ENCODE results near the gene PLA2G5.
"Not testable (repeated sequence)": the region's sequence is repeated elsewhere in the genome, so short reads cannot be mapped to it uniquely, and the experiment has no call there.

PLA2G5 gene

DNA sequence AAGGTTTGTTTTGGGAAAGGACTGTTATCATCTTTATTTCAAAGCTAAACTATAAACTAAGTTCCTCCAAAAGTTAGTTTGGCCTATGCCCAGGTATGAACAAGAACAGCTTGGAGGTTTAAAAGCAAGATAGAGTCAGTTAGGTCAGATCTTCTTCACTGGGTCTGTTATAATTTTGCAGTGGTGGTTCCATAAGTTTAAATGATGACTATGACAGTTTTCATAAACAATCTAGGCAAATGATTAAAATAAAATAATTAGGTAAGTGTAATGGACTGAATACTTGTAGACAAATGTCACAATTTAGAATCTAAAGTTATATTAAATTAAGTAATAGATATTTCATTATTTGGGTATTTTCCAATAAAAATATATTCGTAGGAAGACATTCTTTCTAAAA, 21.4 kb upstream of the PLA2G5 start:
- no peak for TF ChIP-seq EZH2 (IDR thresholded peaks at IDR 0.05; ENCODE audit: borderline replicate concordance, low read length)
- TF ChIP-seq, protein P1, sequence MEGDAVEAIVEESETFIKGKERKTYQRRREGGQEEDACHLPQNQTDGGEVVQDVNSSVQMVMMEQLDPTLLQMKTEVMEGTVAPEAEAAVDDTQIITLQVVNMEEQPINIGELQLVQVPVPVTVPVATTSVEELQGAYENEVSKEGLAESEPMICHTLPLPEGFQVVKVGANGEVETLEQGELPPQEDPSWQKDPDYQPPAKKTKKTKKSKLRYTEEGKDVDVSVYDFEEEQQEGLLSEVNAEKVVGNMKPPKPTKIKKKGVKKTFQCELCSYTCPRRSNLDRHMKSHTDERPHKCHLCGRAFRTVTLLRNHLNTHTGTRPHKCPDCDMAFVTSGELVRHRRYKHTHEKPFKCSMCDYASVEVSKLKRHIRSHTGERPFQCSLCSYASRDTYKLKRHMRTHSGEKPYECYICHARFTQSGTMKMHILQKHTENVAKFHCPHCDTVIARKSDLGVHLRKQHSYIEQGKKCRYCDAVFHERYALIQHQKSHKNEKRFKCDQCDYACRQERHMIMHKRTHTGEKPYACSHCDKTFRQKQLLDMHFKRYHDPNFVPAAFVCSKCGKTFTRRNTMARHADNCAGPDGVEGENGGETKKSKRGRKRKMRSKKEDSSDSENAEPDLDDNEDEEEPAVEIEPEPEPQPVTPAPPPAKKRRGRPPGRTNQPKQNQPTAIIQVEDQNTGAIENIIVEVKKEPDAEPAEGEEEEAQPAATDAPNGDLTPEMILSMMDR (IDR thresholded peaks at IDR 0.05; ENCODE audit: low read length), result no peak
- H3F3A ChIP-seq (ENCODE audit: insufficient read depth, low read length), result no peaks in the 10 kb centered on the region
- no peak overlapping the region for H3K4me3 ChIP-seq (ENCODE audit: low read depth, low read length, poor library complexity, severe bottlenecking)
- H4K20me1 ChIP-seq (ENCODE audit: insufficient read depth, low read length), result no peaks in the 10 kb centered on the region
- H3K79me2 ChIP-seq (ENCODE audit: insufficient read depth, low read length), result no peaks in the 10 kb centered on the region
- peaks cover 8% of the 10 kb centered on the region for H3K9me3 ChIP-seq (ENCODE audit: low read length)
- no peaks in the 10 kb centered on the region for H3K27me3 ChIP-seq (ENCODE audit: insufficient read depth, low read length)
- H3K4me1 ChIP-seq (ENCODE audit: insufficient read depth, low read length, severe bottlenecking), result no peaks in the 10 kb centered on the region
- H3K4me2 ChIP-seq (ENCODE audit: low read length), result no peak overlapping the region
- no peak overlapping the region for H2AFZ ChIP-seq (ENCODE audit: low read length)
- H3K9ac ChIP-seq (ENCODE audit: low read length), result no peak overlapping the region
- no peaks in the 10 kb centered on the region for H3K9me2 ChIP-seq (ENCODE audit: low read depth, low read length)
- H3K27ac ChIP-seq (ENCODE audit: low read depth, low read length, poor library complexity, severe bottlenecking), result no peak overlapping the region
- H3K36me3 ChIP-seq (ENCODE audit: insufficient read depth, low read length), result no peaks in the 10 kb centered on the region

GRCh38 chr1:20049056-20049798, 20.8 kb upstream of the PLA2G5 start:
- H3K9me2 ChIP-seq (ENCODE audit: low read depth, low read length); H4K20me1 ChIP-seq (ENCODE audit: insufficient read depth, low read length); H3K4me3 ChIP-seq (ENCODE audit: low read depth, low read length, poor library complexity, severe bottlenecking); H3F3A ChIP-seq (ENCODE audit: insufficient read depth, low read length); H3K4me2 ChIP-seq (ENCODE audit: low read length); H3K4me1 ChIP-seq (ENCODE audit: insufficient read depth, low read length, severe bottlenecking); H2AFZ ChIP-seq (ENCODE audit: low read length); H3K27me3 ChIP-seq (ENCODE audit: insufficient read depth, low read length); H3K27ac ChIP-seq (ENCODE audit: low read depth, low read length, poor library complexity, severe bottlenecking); H3K9ac ChIP-seq (ENCODE audit: low read length); H3K9me3 ChIP-seq (ENCODE audit: low read length); H3K36me3 ChIP-seq (ENCODE audit: insufficient read depth, low read length); H3K79me2 ChIP-seq (ENCODE audit: insufficient read depth, low read length): not testable (repeated sequence)

DNA sequence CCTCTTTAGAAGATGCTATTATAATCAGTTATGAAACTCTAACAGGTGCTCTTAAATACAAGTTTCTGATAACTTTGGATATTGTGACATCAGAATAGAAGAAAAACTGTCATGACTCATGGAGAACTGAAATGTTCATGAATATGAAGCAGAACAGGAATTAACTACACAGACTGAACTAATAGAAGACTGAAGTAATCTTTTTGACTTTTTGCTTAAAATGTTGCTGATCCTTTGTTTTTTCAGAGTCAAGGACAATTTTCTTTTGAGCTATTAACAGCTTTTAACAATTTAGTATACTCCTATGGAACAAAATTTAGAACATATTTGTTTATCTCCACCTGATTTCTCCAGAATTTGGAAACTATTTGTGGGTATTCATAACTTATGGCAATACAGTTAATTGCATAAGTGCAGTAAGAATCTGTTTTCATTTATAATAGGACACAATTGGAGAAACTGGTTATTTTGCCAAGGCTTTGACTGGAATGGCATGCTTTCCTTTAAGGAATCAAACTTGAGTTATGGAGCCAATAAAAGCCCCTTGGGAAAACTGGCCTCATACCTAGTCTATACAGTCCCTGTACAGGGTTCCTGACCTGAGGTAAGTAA, 18.7 kb upstream of the PLA2G5 start:
- Histone ChIP-seq H3K9ac (ENCODE audit: low read length) (no peak overlapping the region), H2AFZ (ENCODE audit: low read length) (no peak overlapping the region), H3K4me2 (ENCODE audit: low read length) (no peak overlapping the region), H3F3A (ENCODE audit: insufficient read depth, low read length) (no peaks in the 10 kb centered on the region), H3K27me3 (ENCODE audit: insufficient read depth, low read length) (no peaks in the 10 kb centered on the region), H3K27ac (ENCODE audit: low read depth, low read length, poor library complexity, severe bottlenecking) (no peak overlapping the region), H3K4me3 (ENCODE audit: low read depth, low read length, poor library complexity, severe bottlenecking) (no peak overlapping the region), H3K9me3 (ENCODE audit: low read length) (peaks cover 8% of the 10 kb centered on the region), H3K9me2 (ENCODE audit: low read depth, low read length) (no peaks in the 10 kb centered on the region), H4K20me1 (ENCODE audit: insufficient read depth, low read length) (no peaks in the 10 kb centered on the region), H3K4me1 (ENCODE audit: insufficient read depth, low read length, severe bottlenecking) (no peaks in the 10 kb centered on the region), H3K36me3 (ENCODE audit: insufficient read depth, low read length) (no peaks in the 10 kb centered on the region), H3K79me2 (ENCODE audit: insufficient read depth, low read length) (no peaks in the 10 kb centered on the region)
- TF ChIP-seq EZH2 (IDR thresholded peaks at IDR 0.05; ENCODE audit: borderline replicate concordance, low read length), result no peak
- TF ChIP-seq, protein P1 (IDR thresholded peaks at IDR 0.05; ENCODE audit: low read length), result no peak

DNA sequence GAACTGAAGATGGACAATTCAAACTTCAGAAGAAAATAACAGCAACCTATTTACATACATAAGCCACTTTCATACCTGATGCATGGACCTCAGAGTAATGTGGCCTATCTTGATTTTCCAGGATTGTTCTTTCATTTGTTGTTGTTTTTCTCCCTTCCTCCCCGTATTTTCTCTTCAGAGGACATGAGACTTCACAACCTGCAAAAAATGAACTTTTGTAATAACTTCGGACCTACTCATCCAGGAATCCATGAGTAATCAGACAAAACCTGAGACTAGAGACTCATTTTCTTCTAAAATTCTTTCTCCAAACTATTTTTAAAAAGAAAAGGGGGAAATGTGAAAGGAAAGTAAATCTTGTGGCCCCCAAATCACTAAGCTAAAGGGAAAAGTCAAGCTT, 17.6 kb upstream of the PLA2G5 start:
- H3F3A ChIP-seq (ENCODE audit: insufficient read depth, low read length), result no peaks in the 10 kb centered on the region
- no peak overlapping the region for H3K27ac ChIP-seq (ENCODE audit: low read depth, low read length, poor library complexity, severe bottlenecking)
- no peak overlapping the region for H3K4me3 ChIP-seq (ENCODE audit: low read depth, low read length, poor library complexity, severe bottlenecking)
- no peaks in the 10 kb centered on the region for H3K79me2 ChIP-seq (ENCODE audit: insufficient read depth, low read length)
- no peaks in the 10 kb centered on the region for H3K36me3 ChIP-seq (ENCODE audit: insufficient read depth, low read length)
- no peak overlapping the region for H3K9ac ChIP-seq (ENCODE audit: low read length)
- no peaks in the 10 kb centered on the region for H4K20me1 ChIP-seq (ENCODE audit: insufficient read depth, low read length)
- no peaks in the 10 kb centered on the region for H3K9me2 ChIP-seq (ENCODE audit: low read depth, low read length)
- no peak overlapping the region for H3K4me2 ChIP-seq (ENCODE audit: low read length)
- H3K9me3 ChIP-seq (ENCODE audit: low read length), result peaks cover 8% of the 10 kb centered on the region
- no peaks in the 10 kb centered on the region for H3K4me1 ChIP-seq (ENCODE audit: insufficient read depth, low read length, severe bottlenecking)
- H2AFZ ChIP-seq (ENCODE audit: low read length), result no peak overlapping the region
- TF ChIP-seq EZH2 (IDR thresholded peaks at IDR 0.05; ENCODE audit: borderline replicate concordance, low read length), result no peak
- TF ChIP-seq, protein P1 (IDR thresholded peaks at IDR 0.05; ENCODE audit: low read length), result no peak
- no peaks in the 10 kb centered on the region for H3K27me3 ChIP-seq (ENCODE audit: insufficient read depth, low read length)

All from OCI-LY1 (cell line).